HG02970 (cell line): ENCODE results near the gene B3GALT5.
"Not testable (repeated sequence)": the region's sequence is repeated elsewhere in the genome, so short reads cannot be mapped to it uniquely, and the experiment has no call there.

Source experiments
- ATAC-seq: cut with Tn5 transposase; IDR thresholded peaks from one replicate; pipeline ENCODE4 v1.9.1; 2021; ENCODE audit warnings: mild to moderate bottlenecking, moderate library complexity, moderate number of reproducible peaks; ENCODE audit not compliant: unreplicated experiment, low FRiP score

B3GALT5 gene

GRCh38 chr21:39612233-39613040 is at the start of gene B3GALT5:
B3GALT5 (plus strand) TSS chr21:39612940; CDS start chr21:39660560, 47,620 bp downstream.
- no peak for ATAC-seq

GRCh38 chr21:39564200-39564599 is 48.5 kb upstream of the B3GALT5 start:
- no peak for ATAC-seq

DNA sequence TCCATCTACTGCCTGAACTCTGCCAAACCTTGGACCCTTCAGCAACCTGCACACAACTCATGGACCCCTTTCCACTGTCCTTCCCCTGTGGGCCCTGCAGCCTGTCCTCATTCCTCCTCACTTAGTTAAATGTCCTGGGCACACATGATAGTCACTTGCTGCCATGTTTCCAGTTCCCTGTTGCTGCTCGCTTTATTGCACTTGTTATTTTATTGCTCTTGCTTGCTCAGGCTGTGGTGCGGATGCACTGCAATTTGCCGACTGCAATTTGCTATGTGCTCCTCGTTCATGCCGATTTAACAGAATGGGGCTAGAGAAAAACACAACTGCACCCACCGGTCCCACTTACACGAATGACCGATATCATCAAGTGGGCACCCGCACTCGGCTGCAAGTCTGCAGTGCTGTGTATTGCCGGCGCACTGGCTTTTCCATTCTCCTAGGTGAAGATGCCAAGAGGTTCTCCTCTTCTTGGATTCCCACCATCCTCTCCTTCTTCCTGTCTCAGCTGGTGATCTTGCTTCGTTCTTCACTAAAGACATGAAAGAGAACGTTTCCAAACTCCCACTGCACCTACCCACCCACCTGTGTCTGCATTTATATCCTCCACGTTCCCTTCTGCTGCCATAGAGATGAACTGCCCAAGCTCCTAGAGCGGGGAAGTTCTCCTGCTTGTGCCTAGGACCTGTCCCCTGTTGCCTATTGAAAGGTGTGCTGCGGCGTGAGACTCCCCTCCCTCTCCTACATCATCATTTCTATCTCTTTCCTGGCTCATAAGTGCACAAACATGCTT is 45.4 kb upstream of the B3GALT5 start:
- no peak for ATAC-seq

GRCh38 chr21:39568361-39568760 is 44.4 kb upstream of the B3GALT5 start:
- no peak for ATAC-seq

GRCh38 chr21:39575775-39576174 is 37.0 kb upstream of the B3GALT5 start:
- ATAC-seq = no peak

GRCh38 chr21:39576518-39577128 is 36.1 kb upstream of the B3GALT5 start:
- no peak for ATAC-seq

DNA sequence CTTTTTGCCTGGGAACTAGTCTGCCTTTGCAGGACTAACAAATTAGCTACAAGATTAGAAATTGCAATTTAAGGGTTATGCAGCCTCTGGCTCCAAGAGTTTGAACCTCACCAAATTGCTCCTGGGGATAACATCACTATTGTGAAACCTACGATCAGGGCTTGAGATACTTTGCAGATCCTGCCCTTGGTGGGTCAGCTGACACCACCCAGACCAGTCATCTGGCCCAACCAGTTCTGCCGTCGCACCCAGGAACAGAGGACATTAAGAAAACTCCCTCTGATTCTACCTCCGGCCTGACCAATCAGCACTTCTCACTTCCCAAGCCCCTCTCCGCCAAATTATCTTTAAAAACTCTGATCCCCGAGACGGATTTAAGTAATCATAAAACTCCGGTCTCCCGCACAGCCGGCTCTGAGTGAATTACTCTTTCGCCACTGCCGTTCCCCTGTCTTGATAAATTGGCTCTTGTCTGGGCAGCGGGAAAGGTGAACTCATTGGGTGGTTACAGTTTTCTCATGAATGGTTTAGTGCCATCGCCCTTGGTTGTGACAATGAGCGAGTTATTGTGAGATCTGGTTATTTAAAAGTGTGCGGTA is 32.9 kb upstream of the B3GALT5 start:
- no peak for ATAC-seq

GRCh38 chr21:39580744-39581143 is 32.0 kb upstream of the B3GALT5 start:
- ATAC-seq = no peak

GRCh38 chr21:39581414-39581813 is 31.3 kb upstream of the B3GALT5 start:
- no peak for ATAC-seq

GRCh38 chr21:39582749-39583148 is 30.0 kb upstream of the B3GALT5 start:
- no peak for ATAC-seq

DNA sequence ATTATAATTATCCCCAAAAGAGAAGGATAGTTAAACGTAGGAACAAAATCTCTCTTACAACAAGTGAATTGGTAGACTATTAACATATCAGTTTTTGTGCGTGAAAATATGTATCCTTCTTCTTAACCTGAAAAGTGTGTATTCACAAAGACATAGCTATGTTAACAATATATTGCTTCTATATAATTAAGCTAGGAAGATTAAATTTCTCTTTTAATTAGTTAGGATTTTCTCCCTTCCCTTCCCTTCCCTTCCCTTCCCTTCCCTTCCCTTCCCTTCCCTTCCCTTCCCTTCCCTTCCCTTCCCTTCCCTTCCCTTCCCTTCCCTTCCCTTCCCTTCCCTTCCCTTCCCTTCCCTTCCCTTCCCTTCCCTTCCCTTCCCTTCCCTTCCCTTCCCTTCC is 29.2 kb upstream of the B3GALT5 start:
- ATAC-seq = not testable (repeated sequence)

DNA sequence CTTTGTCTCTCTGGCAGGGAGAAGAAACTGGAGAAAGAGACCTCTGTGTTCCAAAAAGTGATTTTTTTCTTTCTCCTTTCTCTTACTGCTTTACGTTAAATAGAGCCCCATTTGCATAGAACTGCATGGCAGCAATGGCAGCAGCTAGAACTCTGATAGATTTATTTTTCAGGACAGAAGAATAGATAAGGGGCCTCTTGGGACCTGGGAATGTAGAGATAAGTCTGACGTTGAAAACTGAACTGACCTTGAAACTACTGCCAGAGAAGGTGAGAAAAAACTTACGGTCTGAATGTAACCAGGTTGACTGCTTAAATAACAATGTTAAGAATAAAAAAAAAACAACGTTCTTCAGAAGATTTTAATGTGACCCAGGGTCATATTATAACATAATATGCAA is 25.4 kb upstream of the B3GALT5 start:
- ATAC-seq = no peak

DNA sequence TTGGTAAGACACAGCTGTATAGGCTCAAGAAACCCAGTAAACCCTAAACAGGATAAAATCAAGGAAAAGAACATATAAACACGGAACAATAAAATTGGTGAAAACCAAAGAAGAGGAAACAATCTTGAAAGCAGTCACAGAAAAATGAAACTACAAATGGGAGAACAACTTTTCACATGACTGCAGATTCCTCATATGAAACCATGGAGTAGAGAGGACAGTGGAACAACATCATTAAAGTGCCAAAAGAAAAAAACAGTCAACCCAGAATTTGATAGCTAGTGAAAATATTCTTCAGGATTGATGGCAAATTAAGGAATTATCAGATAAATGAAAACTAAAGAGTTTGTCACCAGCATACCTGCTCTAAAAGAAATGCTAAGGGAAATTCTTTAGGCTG is 23.9 kb upstream of the B3GALT5 start:
- ATAC-seq = no peak

- no peak for ATAC-seq
Measured at GRCh38 chr21:39593522-39593921, 19.2 kb upstream of the B3GALT5 start.

- ATAC-seq = no peak
Measured at GRCh38 chr21:39595465-39595864, 17.3 kb upstream of the B3GALT5 start.

- no peak for ATAC-seq
Measured at GRCh38 chr21:39597595-39597994, 15.1 kb upstream of the B3GALT5 start.

DNA sequence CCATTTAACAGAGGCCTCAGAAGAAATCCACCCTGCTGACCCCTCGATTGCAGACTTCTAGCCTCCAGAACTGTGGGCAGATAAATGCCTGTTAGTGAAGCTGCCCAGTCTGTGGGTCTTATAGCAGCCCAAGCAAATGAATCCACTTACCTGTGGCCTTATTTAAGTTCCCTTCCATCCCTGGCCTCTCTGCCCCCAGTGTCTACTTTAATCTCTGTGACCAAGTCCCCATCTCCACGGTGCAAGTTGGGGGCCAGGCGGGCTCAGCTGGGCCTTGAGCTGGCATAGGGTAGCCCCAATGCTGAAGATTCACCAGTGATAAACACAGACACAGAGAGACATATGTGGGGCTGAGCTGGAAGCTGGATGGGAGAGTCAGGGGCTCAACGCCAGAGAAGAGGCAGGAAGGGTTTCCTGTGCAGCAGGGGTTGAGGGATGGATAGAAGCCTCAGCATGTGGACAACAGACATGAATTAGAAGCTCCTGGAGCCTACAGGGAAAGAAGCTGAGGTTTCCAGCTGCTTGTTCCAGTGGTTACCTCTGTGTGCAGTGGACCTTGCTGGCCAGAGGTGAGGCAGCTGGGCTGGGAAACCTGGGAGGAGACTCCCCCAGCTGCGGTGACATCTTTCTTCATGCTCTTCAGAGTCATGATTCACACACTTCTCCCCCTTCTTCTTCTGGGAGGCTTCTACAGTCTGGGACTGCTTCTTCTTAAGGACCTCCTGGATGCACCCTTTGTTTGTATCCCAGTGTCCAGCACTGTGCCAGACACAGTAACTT is 13.4 kb upstream of the B3GALT5 start:
- ATAC-seq = no peak

DNA sequence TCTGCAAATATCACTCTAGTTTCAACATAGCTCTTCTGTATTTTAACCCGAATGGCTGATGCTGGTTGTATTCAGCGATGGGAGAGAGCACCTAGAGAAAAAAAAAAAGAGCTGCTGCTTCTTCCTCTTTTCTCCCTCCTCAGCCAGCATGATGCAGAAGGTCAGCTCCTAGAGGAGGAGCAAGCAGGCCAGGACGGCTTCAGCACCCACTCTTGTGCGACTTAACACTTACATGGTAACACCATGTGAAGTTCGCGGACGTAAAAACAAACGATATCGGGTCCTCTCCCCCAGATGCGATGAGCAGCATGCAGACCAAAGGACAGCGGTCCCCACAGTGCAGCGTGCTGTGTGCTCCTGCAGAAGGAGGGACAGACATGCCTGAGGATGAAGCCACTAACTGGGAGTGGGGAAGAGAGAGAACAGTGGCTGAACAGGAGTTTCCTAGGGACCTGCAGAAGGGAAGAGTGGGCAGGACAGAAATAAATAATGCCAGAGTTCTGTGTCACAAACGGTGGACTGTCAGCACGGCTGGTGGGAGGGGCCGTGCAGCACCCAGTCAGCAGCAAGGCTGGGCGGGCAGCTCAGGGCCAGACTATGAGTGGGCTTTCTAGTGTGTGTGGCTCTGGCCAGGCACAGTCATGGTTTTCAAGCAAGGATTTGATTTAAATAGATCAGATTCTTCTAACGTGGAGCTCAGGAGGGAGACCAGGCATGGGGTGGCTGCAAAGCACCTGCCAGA is 11.4 kb upstream of the B3GALT5 start:
- ATAC-seq = no peak

DNA sequence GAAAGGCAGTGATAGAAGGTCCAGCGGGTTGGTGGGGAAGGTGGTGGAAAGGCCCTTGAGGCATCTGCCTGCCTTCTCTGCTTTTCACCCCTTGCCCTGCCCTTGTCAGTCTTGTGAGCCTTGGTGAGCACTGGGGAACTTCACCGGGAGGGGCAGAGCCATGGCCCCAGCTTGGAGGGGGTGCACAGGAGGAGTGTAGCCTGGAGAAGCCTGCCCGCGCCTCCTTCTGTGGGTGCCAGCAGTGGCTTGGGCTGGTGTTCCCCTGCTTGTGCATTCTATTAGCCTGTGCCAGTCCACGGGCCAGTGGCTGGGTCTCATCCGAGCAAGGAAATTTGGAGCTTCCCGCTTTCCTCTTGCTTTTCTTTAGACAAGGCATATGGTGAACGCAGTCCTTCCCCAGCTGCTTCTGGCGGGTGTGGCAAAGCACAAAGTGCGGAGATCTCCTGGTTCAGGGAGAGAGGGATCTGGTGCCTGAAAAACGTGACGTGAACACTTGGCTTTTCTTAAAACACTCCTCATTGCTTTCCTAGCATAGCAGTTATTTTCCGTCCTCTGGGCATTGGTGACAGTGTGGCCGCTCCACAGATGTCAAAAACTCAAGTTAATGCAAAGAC is 10.6 kb upstream of the B3GALT5 start:
- no peak for ATAC-seq
